ENCODE data around the gene PIGN.

PIGN gene

DNA sequence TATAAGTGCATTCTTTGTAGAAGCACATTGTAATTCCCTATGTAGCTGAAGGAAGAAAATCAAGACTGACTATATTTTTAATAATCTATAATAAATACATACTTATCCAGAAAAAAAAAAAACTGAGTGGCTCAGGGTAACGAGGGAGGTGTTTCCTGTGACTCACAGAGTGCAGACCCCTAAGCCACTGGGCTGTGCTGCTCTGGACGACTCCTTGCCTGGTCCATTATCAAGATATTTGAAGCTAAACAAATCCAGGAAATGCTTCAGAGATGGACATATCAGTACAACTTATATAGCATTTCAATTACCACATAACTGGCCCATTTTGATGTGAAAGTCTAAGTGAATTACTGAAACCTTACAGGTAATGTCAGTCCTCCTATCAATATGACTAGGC is 80.6 kb downstream of the PIGN start:
- peak; percentile 48 for DNase-seq (ENCODE audit: low spot score)

DNA sequence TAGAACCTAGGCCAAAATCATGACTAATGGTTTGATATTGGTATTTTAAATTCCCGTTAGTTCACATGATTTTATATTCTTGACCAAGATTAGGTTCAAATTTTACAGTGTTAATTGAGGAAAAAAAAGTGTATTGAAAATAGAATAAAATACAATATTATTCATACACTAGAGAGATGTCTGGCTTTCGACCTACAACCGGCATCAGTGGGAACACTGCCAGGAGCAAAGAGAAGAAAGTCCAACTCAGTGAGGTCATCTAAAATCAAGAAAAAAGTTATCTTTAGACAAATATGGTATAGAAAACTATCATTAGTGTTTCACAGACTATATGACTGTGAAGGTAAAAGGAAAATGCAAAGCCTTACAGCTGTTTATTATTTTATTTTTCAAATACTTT is 81.5 kb downstream of the PIGN start:
- no peak for DNase-seq (ENCODE audit: low spot score)

DNA sequence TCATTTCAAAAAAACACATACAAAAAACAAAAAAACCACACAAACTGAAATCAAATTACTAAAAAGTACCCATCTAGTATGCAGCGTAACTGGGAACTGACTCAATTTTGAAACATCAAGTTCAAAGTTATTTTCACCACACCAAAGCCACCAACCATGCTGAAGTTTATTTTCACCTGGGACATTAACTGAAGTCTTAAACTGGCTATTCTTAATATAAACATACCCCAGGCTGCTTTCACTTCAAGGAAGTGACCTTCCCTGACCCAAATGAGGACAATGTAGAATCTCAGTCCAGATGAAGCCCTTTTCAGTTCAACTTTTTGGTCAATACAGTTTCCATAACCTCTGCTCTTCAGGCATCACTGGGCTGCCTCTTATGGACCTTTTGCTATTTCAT is 84.6 kb downstream of the PIGN start:
- DNase-seq (ENCODE audit: low spot score): no peak

DNA sequence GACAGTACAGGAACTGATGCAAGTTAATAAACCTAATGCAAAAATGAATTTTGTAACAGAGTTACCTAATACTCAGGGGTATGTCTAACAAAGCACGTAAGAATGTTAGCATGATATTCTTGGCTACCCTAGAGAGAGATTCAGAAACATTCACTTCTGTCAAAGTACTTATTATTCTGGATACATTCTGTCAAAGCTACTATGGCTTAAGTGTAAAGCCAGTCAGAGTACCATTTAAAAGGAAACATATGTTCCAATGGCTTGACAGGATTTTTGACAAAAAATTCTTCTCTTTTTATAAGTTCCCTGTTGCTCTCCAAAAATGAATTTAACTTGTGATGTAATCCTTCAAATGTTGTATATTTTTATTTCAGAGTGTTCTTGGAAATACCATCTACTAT is 85.5 kb downstream of the PIGN start:
- no peak for DNase-seq (ENCODE audit: low spot score)

DNA sequence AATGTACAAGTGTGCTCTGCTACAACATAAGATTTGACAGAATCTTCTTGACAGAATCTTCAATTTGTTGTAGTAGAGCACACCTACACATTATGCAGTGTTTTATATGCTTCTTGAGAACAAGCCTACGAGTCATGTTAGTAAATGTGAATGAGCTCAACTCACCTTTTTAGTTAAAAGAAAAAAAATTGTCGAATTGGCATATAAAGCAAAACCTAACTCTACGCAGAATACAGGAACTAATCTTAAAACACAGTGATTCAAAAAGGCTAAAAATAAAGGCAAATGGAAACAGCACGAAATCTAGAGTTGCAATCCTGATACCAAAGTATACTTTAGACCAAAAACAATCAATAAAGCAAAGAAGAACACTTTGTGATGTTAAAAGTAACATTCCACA is 87.9 kb downstream of the PIGN start:
- no peak for DNase-seq (ENCODE audit: low spot score)

DNA sequence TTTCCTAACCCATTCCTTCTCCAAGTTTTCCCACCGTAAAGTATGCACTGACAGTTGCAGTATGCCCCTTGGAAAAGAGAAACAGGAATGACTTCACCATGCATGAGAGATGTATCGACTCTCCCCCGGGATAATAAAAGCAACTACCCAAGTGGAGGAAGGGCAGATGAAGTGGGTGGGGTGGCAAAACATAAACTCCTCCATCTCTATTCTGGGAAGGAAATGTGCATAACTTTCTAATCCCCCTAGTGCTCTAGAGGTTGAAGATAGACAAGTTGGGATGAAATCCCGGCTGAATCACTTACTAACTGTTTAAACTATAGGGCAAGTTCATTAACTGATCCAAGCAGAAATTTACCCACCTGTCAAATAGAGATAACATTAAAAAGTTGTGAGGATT is 89.2 kb downstream of the PIGN start:
- no peak for DNase-seq (ENCODE audit: low spot score)

DNA sequence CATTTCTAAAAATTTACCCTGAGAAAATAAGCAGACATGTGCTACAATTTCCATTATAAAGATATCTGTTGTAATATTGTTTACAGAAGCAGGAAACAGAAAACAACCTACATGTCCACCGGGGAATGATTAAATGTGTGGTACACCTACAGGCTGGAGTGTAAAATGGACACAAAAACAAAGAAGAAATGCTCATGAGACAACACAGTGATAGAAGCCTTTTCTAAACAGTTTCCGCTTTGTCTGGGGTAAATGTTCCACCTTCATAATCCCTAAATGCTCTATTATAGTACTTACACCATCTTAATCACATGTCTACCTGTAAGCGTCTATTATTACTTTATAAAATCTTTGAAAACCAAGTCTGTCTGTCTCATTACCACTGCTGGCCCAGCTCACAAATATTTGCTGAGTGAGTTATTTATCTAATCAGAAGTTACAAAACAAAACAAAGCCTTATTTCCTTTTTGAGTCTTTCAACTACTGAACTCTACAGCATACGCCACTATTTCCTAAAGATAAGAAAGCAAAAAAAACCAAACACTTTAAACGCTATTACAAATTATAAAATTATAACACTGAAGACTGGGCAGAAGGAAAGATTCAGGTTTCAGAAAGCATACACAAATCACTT is 95.3 kb downstream of the PIGN start:
- no peak for DNase-seq (ENCODE audit: low spot score)

DNA sequence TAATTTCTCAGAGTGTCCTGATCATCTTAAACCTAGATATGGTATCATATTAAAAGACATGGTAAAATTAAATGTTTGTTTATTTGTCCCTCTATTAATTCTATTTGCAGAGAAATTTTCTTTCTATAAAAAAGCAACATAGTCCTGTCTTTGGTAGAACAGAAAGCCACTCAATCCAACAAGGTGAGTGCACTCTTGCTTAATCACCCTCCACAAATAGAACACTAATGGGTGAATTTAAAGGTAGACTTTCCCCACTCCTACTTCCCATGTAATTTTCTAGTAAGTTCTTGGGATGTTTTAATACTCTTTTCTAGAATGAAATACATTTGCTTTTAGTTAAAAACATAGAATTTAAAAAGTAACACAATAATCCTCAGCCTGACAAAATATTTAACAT is 97.7 kb downstream of the PIGN start:
- DNase-seq (ENCODE audit: low spot score): no peak

DNA sequence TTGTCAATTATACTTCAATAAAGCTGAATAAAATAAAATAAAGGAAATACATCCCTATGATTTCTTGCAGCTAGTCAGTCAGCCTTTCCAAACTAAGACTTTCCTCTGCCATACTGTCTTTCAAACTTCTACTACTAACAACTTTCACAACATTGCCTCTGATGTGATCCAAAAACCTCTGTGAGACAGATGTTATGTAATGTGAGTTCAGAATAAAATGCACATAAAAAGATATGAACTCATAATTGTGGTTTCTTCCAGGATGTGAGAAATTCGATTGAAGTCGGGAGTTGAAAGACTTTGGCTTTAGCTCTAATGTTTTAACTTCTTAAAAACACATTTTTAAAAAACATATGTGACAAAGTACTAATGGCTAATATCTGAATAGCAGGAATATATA is 98.7 kb downstream of the PIGN start:
- DNase-seq (ENCODE audit: low spot score): no peak

DNA sequence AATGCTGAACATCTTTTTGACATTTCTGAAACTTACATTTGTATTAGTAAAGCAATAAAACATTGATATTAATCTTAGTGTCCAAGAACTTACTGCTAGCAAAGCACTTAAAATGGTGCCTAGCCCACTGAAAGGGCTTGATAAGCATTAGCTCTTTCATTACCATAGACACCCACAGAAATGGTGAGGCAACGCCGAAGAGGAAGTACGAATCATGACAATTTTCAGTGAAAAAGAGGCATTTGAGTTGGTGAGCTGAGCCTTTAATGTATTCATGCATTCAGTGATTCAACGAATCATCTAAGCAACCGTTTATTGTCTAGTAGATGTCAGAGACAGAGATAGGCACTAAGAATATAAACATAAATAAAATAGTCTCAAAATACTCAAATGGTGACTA is 101.1 kb downstream of the PIGN start:
- DNase-seq (ENCODE audit: low spot score): peak; percentile 13

DNA sequence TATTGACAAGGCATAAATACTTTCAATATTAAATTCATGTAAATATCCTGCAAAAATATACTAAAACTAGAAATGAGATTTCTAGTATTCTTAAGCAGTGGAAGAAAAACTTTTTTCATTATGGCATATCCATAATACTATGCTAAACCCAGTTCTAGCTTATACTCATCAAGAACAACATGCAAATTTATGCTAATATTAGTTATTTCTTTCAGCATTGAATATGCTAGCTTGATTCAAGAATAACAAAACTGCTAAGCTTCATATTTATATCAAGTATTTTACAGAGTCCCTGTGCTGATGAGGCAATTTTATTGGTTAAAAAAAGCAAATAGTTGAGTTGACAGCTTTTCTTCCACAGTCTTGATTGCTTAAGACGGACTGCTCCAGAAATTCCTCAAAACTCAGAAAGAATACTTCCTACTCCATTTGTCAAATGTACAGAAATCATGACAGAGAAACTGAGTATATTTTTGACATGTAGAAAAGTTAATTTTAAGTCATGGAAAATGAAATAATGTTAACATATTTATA is 105.0 kb downstream of the PIGN start:
- no peak for DNase-seq (ENCODE audit: low spot score)

DNA sequence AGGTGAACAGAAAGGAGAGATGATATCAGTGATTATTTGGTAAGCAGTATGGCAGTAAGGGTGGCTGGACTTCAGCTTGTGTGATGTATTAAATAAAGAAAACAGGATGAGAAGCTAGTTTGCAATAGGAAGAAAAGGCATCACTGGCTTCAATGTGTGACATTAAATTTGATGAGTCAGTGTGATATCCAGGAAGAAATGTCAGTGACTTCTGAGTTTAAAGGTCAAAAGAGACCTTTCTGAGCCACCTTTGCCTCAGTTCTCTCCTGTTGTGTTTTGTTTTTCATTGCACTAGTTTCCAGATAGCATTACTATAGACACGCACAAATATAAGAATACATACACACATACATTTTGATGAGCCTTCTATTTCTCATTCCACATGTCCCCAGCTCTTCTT is 105.6 kb downstream of the PIGN start:
- DNase-seq (ENCODE audit: low spot score): peak; percentile 8

DNA sequence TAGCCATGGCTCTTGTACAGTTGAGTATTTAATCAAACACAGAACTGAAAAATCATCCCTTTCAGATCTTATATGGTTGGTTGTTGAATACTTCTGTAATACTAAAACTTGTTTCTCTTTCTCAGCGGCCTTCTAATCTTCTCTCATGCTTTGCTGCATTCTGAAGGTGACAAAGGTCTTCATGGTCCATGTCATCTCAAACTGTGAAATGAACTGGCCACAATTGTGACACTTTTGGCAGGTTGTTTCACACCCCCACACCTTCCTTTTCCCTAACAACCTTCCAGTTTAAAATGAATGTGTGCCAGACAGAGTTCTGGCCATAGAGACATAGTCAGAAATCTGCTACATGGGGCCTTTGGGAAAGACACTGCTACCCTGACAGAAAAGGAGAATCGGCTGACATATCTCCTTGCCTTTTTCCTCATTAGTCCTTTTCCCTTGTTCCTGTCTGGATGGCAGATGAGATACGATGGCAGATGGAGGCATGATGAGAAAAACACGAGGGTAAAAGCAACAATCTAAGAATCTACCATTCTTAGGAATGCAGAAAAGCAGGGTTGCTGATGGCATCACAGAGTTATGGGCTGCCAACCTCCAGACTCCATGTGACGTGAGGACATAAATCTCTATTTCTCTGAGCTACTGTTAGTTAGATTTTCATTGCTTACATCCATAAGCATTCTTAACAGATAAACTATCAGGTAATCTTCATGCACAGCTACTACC is 106.5 kb downstream of the PIGN start:
- DNase-seq (ENCODE audit: low spot score): no peak

DNA sequence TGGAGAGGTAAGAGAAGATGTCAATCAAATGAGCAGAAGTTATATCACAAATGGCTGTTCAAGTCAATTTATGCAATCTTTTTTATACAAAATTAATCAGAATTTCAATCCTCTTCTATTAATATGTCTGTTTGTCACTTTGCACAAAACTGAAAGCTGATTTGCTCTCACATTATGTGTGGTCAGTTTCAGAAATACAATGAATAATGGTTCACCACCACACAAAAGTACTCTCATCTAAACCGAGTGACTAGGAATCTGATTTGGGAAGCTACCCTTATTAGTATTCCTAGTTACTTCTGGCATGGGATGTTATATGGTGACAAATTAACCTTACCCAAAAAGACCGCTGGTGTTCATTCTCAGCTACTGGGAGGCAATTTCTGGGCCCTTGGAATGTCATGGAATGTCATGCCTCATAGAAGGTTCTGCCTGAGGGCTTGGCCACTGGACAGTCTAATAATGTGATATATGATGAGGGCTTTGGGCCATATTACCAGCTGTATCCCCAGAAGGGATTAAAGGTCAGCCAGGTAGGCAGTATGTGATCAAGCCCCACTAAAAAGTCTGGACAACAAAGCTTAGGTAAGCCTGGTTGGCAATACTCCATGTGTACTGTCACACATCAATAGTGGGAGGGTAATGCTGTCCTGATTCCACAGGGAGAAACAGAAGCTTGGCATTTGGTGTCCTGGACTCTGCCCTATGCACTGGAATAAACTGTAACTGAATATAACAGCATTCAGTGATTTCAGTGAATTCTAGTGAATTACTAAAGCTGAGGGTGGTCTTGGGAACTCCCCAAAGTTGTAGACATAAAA is 113.2 kb downstream of the PIGN start:
- no peak for DNase-seq (ENCODE audit: low spot score)

DNA sequence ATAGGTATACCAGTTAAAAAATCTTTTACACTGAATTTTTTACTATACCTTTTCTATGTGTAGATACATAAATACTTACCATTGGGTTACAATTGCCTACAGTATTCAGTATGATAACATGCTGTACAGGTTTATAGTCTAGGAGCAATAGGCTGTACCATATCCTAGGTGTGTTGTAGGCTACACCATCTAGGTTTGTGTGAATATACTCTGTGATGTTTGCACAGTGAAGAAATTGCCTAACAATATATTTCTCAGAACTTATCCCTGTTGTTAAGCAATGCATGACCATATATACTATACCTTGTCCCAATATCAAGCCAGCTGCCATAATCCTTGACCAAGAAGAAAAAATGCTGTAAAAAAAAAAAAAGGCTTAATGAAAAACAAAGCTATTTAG is 114.5 kb downstream of the PIGN start:
- no peak for DNase-seq (ENCODE audit: low spot score)

DNA sequence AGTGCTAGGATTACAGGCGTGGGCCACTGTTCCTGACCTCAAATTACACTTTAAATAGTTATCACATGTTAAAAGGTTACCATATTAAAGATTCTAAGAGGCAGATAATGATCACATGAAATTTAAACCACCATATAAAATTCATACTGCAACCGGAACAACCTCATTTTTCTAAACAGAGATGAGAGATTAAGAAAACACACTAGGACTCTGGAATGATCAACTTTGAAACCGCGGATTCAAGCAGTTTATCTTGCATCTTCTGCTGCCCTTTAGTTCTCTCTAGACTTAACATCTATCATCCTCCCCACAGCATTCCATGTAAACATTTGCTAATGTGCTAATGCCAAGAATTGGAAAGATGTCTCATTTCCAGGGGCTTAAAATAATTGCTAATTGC is 115.8 kb downstream of the PIGN start:
- no peak for DNase-seq (ENCODE audit: low spot score)

DNA sequence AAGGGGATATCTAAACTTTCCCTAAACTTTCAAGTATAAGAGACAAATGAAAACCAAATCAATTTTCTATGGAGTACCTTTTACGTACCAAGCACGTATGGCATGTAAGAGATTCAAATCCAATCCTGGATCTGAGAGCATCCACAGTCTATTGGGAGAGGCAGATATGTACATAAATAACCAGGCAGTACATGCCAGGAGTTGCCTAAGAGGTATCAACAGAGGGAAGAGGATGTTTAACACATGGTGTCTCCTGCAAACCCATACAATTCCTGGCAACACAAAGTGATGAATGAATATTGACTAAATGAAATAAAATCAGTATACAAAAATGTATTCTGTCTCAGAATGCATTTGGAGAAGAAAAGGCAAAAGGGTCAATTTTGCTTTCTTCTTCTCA is 116.6 kb downstream of the PIGN start:
- no peak for DNase-seq (ENCODE audit: low spot score)

DNA sequence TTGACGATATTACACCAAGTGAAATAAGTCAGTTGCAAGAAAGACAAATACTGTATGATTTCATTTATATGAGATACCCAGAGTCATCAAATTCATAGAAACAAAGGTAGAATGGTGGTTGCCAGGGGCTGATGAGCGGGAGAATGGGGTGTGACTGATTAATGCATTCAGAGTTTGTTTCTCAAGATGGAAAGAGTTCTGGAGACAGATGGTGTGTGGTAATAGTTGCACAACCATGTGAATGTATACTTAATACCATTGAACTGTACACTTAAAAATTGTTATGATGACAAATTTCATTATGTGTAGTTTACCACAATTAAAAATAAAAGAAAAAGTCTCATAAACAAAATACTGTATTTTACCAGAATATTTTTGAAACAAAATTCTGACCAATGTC is 117.3 kb downstream of the PIGN start:
- no peak for DNase-seq (ENCODE audit: low spot score)

DNA sequence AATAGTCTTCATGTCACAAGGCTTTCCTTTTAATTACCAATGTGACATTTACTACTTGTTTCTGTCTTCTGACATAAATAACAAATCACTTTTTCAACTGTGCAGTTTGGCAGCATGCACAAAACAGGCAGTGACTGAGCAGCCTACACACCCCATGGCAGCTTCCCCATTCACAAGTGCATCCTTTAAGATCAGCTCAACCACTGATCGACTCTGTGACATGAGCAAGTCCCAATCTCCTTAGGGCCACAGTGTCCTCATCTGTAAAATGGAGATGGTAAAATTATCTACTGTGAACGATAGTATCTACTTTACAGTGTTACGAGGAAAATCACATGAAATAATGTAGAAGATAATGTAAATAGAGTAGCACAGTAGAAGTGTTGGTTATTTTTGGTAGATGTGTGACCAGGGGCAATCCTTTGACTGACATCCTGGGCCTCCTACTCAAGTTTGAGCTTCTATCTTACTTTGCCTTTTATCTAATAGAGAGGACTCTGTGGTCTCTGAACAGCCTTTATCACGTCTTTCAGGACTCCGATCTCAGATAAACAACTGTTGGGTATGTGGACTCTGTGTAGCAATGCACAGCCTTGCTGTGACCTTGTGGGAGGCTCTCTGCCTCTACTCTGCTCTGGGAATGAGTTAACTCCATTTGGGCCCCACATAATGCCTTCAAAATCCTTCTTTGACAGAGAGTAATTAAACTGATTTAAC is 120.6 kb downstream of the PIGN start:
- DNase-seq (ENCODE audit: low spot score): no peak

DNA sequence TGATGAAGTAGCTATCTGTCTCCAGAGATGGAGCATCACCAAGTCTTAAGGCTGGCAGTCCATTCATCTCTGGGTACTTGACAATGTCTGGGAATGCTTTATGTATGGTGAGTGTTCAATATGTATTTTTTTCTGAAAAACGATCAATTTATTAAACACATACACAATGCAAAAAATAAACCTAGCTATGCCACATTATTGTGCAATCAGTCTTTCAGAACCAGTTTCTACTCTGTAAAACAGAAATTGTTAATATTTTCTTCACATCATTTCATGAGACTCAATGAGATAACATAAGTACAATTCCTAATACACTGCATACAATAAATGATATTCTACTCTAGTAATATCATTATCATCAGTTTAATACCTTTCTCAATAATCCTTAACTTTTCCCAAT is 122.5 kb downstream of the PIGN start:
- DNase-seq (ENCODE audit: low spot score): no peak

DNA sequence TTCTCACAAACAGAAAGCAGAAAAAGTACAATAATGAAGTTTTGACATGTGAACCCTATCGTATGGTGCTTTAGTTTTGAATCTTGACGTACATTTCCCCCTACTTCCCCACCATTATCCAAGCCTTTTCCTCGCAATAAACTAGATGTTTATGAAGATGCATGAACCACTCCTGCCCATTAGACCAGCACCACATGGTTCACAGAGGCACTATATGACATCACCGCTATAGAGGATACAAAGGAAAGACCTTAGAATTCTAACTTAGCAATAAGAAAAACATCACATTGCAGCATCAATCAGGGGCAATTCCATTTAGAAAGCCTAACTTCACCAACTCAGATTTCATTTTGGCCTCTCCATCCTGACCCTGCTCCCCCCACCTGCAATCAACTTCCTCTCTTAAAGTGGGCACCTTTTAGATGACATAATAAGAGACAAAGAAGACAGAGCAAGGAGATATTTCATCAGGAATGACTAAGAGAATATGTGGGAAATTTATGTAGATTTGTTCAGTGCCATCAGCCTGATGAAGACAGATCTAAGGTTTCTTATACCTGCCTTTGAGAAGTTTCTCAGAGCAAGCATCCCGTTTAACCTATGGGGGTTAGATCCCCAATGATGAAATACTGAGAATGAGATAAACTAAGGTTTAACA is 124.9 kb downstream of the PIGN start:
- DNase-seq (ENCODE audit: low spot score): no peak

DNA sequence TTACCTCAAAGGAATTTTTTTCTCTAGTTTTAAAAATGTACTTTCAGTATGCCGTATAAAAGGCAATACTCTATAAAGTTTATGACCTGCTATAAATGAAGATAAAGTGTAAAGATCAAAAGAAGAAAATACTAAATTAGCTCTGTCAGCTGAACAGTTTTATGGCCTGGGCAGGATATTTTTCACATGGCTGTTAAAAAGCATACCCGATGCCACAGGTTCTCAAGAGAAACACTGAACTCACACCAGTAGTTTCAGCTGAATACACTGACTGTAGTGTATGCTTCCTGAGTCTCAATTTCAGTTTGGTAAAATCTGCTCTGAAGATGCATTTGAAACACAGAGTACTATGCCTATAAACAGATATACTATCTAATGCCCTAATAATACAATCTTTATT is 126.0 kb downstream of the PIGN start:
- no peak for DNase-seq (ENCODE audit: low spot score)
